HG03432 (cell line): ENCODE data around the gene SETD6.

ENCODE experiments used
- ATAC-seq: cut with Tn5 transposase; IDR thresholded peaks from one replicate; pipeline ENCODE4 v1.9.1; 2021; ENCODE audit warnings: mild to moderate bottlenecking, moderate library complexity; ENCODE audit not compliant: unreplicated experiment

Gene SETD6

DNA sequence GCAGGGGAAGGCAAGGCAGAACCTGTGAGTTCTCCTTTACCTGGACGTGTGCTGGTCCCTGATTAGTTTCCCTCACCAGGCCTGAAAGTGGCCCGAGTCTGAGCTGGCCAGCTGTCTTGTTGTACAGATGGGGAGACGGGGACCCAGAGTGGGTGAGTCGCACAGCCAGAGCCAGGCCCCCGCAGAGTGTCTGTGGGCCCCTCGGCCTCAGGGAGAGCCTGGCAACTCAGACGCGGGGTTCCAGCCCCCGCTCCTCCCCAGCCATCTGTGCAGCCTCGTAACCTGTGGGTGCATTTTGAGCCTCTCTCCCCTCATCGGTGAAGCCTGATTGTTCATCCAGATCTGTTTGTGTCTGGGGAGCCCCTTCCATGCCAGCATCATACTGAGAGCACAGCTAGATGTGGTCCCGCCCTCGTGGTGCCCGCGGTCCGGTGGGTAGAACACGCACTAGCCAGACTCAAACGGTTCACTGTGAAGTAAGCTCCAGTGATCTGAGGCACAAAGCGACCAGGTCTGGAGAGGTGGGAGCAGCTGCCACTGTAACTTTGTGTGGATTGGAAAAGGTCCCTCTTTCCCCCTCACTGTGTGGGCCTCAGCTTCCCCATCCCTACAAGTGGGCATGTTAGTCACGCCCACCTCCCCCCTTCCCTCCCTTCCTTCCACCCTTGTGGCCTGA, 21.4 kb upstream of the SETD6 start:
- no peak for ATAC-seq

GRCh38 chr16:58494981-58495520, 20.3 kb upstream of the SETD6 start:
- peak; percentile 66 for ATAC-seq

- no peak for ATAC-seq
Measured at GRCh38 chr16:58495521-58496331, 19.6 kb upstream of the SETD6 start.

- no peak for ATAC-seq
Measured at GRCh38 chr16:58497468-58497867, 17.8 kb upstream of the SETD6 start.

GRCh38 chr16:58497935-58498334, 17.4 kb upstream of the SETD6 start:
- ATAC-seq: no peak

DNA sequence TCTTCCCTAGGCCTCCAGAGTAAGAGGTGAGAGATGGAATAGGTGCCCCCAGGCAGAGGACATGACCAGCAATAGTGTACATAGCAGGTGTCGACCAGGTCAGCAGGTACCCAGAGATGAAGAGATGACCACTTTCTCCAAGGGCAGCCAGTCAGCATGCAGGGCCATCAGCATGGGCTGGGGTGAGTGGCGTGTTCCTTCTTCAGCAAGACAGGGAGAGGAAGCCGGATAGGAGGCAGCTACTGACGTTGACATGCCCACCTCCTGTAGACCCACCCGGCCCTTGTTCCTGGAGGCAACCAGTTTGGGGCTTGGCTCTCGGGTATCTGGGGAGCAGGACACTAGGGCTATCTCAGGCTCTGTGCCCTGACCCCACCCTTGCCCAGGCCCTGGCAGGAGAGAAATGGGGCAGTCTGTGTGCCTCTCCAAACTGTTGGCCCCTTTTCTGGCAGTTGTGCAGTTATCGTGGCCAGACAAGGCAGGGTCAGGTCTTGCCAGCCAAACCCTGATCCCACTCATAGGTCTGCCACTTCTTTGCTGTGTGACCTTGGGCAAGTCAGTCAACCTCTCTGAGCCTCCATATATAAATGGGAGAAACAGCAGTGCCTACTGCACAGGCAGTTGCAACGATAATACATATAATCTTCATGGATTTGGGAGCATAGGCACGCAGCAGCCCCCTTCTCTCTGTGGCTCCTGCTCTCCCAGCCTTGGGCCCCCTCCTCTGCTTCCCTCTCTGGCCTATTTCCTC, 16.8 kb upstream of the SETD6 start:
- ATAC-seq: no peak

GRCh38 chr16:58499092-58499511, 16.2 kb upstream of the SETD6 start:
- no peak for ATAC-seq

GRCh38 chr16:58499615-58500351, 15.5 kb upstream of the SETD6 start, which contains the start of gene NDRG4:
Gene NDRG4 (plus strand): TSS chr16:58500143. CDS start chr16:58500249, 106 bp downstream.
- peak; percentile 69 for ATAC-seq

- no peak for ATAC-seq
Measured at GRCh38 chr16:58500430-58501241, 14.7 kb upstream of the SETD6 start.

DNA sequence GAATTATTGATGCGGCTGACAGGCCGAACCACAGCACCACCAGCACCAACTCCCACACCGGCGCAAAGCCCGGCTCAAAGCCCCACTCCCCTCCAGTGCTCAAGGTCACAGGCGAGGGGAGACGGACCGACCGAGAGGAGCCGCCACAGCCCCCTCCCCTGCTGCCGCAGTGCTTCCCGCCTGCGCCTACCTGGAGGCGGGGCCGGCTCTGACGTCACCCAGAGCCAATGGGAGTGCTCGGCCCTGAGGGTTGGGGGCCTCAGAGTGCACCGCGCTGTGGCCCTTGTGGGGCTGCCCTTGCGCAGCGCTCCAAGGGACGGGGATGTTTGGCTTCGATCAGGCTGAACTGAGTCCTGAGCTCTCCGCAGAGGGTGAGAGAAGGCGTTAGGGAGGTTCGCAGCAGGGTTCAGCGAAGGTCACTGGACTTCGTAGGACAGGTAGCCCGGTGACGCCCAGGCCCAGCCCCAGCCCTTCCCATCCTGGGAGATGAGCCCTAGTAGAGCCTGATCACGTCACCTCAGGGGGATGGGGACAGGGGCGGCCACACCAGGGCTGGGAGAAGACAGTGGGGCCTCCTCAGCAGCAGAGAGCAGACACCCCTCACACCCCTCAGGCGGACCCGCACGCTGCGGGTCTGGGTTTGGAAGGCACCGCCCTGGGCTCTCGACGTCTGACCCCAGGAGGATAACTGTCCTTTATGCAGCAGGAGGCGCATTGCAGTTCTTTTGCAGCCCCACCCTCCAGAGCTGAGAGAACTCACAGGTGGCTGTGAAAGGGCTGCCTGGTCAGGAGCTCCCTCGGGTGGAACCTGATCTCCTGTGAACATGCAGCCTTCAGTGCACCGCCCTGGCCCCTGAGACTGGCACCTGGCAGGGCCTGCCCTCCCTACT, 13.8 kb upstream of the SETD6 start:
- ATAC-seq: no peak

DNA sequence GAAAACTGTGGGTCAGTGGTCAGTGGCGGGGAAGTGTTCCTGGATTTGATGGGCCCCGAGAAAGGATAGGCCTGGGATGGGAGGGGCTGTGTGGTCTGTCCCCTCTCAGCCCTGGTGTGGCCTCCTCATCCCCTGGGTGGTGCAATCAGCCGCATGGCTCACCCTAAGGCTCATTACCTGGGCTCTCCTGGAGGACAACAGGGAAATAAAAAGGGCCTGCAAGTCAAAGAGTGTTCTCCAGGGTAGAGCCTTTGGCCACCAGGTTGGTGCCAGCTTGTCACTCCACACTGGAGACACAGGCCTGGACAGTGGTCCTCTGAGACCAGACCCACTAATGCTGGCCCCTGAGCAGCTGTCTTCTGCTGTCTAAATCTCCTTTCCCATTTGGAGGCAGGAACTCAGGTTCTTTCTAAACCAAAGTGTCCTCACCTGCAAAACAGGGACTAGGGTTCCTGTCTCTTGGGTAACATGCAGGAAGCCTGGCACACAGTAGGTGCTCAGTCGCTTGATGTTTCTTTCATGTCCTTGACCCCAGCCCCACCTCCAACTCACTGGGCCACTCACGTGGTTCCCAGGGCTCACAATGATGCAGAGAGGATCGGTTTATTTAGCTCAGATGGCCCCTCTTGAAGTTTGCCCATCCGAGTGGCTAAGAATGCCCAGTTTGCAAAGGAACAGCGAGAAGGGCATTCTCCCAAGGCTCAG, 12.9 kb upstream of the SETD6 start:
- ATAC-seq: no peak

DNA sequence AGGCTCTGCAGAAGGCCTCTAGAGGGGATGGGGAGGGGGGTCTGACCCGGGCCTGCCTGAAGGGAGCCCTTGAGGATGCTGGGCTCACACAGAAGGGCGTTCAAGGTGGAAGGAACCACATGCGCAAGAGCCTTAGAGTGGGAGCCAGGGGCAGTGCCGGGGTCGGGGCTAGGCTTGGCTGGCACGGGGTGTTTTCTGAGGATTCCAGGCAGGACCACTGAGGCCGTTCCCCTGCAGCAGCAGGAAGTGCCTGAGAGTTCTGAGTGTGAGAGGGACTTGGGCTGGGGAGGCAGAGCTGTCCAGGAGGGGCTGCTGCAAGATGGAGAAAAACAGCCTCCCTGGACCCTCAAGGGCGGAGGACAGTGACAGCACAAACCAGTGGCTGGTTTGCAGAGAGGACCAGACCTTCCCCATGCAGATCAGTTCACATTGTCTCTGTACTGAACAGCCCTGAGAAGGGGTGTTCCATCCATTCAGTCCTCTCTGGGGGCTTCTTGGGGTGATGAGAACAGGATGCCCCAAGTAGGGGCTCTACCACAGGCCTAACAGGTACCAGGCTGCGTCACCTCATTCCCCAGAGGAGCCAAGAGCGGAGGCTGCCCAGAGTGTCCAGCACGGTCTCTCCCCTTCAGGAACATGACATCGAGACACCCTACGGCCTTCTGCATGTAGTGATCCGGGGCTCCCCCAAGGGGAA, 12.0 kb upstream of the SETD6 start:
- no peak for ATAC-seq

GRCh38 chr16:58503863-58504688, 11.2 kb upstream of the SETD6 start:
- no peak for ATAC-seq

DNA sequence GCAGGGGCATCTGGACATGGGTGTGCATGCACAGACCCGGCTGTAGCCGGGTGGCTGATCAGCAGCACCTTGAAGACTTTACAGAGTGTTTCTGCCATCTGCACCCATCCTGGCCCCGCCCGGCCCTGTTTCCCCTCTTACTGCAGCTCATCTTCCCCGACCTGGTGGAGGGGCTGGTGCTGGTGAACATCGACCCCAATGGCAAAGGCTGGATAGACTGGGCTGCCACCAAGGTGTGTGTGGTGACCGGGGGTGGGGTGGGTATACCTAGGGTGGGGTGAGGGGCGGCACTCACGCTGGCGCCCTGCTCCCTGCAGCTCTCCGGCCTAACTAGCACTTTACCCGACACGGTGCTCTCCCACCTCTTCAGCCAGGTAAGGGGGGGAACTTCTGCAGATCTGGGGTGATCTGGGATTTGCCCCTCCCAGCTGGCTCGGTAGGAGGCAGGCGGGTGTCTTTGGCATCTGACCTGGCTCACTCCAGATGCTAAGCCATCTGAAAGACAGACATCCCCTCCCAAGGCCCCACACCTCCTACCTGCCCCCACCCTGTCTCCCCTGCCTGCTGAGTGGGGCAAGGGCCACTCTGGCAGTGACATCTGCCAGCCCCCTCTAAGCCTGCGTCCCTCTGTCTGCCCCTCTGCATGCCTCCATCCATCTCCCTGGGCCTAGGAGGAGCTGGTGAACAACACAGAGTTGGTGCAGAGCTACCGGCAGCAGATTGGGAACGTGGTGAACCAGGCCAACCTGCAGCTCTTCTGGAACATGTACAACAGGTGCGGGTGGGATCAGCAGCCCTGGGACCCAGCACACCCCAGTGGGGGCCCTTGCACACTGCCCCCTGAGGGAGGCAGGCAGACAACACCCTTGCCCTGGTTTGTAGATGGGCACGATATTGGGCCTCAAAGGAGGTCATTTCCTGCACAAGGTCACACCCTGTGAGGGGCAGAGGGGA, 8.8 kb upstream of the SETD6 start:
- ATAC-seq: no peak

DNA sequence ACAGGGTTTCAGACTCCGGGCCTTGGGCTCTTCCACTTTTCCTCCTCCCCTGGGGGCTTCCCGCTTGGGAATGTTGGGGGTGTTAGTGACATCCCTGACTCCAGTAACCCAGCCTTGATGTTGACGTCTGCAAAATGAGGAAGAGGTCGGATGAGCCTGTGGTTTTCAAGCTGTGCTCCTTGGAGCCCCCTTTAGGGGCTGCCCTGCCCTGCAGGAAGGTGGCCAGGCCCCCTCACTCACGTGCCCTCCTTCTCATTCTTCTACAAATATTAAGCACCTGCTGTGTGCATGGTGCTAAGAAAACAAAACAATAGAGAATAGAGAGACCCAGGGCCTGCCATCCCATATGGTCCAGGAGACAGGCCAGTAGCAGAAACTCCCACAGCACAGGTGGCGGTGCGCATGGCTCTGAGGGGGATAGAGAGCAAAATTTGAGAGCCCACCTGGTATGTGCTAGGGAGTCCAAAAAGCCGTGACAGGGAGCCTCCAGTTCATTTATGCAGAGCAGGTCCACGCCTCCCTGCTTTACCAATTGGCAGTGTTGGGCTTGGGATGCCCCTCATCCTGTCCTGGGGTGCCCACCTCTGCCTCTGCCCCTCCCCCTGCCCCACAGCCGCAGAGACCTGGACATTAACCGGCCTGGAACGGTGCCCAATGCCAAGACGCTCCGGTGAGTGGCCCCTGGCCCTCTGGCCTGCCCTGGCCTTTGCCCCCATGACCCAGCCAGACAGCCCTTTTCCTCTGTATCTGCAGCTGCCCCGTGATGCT, 7.9 kb upstream of the SETD6 start:
- no peak for ATAC-seq
